HFFc6 (cell line): ENCODE results near the gene ADARB1. TPM values are rescaled to one million over a fixed set of nuclear protein-coding genes. Genes with fewer than 3 reads are reported as not detected.

Source experiments
- DNase-seq: peaks from one replicate; pipeline ENCODE4 v3.0.0-alpha.2; 2018
- H3K27ac Mint-ChIP-seq: 2 replicates; pipeline ENCODE4 v1.8.0; 2020; ENCODE audit warnings: mild to moderate bottlenecking, mixed read lengths
- H3K27me3 Mint-ChIP-seq: 2 replicates; pipeline ENCODE4 v1.8.0; 2021; ENCODE audit warnings: mild to moderate bottlenecking, moderate library complexity, mixed read lengths; ENCODE audit not compliant: insufficient read depth
- H3K36me3 Mint-ChIP-seq: 2 replicates; pipeline ENCODE4 v1.8.0; 2021; ENCODE audit warnings: low read depth, mixed read lengths
- H3K4me1 Mint-ChIP-seq: 2 replicates; pipeline ENCODE4 v1.8.0; 2020; ENCODE audit warnings: low read depth, mixed read lengths
- H3K4me3 Mint-ChIP-seq: 2 replicates; pipeline ENCODE4 v1.8.0; 2020; ENCODE audit warnings: mild to moderate bottlenecking, moderate library complexity, mixed read lengths
- H3K9me3 Mint-ChIP-seq: 2 replicates; pipeline ENCODE4 v1.8.0; 2020; ENCODE audit warnings: mild to moderate bottlenecking, mixed read lengths
- total RNA-seq, 6 experiments: library from RNA; stranded (reverse); fragmentation: NEBNext Ultra II Directional; extraction: Animal tissue kit (Norgen Biotek cat#: 25700); gene quantifications; 2 replicates in 1 of 6; 3 replicates in 5 of 6; pipeline ENCODE4 v1.2.3, GENCODE V29; 2021
- TF ChIP-seq, protein P1 (sequence below): fragments of 200-600 bp; sonication (generic); IDR thresholded peaks from 2 replicates; pipeline ENCODE4 v1.5.0; 2021; ENCODE audit warnings: antibody characterized with exemption, mild to moderate bottlenecking

ADARB1 gene
- total RNA-seq, 6 experiments from 2014 or later = 1.7 to 3.2 (median 2.2) TPM

DNA sequence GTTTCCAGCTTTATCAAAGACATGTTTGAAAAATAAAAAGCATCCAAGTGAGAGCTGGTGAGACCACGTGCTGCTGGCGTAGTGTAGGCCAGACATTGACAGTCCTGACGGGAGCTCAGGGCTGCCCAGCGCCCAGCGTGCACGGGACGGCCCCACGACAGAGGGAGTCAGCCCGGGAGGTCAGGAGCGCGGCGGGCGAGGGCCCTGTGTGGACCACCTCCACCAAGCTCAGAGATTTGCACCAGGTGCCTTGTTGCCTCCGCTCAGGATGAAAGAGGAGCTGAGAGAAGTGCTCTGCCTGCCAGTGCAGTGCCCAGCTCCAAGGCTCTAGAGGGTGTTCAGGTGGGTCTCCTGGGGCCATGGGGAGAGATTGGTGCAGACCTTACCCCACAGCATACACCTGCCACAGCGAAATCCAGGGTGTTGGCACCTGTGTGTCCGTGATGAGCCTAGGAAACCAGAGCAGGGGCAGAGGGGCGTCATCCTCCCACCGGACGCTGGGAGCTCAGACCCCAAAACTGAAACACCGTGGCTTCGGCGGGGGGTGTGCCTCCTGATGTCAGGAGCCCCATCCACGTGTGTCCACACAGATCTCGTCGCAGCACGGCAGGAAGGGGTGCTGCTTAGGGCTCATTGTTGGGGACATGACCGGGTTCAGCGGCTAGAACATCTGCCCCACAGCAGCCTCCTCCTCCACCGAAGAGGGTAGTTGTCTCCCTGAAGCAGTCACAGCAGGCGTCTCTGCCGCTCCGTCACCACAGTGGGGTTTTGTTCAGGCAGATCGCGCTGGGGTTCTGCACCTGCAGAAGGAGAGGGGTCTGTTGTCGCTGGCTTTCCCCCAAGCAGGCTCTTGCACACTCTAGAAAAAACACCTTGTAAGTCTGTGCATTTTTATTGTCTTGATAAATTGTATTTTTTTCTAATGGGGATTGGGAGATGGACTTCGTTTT is 149.1 kb downstream of the ADARB1 start:
- Mint-ChIP-seq H3K36me3 (peaks cover 2% of the 10 kb centered on the region), H3K4me1 (peaks cover 31% of the 10 kb centered on the region), H3K4me3 (no peak overlapping the region), H3K27me3 (peaks cover 19% of the 10 kb centered on the region), H3K27ac (no peak overlapping the region), H3K9me3 (no peaks in the 10 kb centered on the region)
- DNase-seq = no peak
- TF ChIP-seq, protein P1, sequence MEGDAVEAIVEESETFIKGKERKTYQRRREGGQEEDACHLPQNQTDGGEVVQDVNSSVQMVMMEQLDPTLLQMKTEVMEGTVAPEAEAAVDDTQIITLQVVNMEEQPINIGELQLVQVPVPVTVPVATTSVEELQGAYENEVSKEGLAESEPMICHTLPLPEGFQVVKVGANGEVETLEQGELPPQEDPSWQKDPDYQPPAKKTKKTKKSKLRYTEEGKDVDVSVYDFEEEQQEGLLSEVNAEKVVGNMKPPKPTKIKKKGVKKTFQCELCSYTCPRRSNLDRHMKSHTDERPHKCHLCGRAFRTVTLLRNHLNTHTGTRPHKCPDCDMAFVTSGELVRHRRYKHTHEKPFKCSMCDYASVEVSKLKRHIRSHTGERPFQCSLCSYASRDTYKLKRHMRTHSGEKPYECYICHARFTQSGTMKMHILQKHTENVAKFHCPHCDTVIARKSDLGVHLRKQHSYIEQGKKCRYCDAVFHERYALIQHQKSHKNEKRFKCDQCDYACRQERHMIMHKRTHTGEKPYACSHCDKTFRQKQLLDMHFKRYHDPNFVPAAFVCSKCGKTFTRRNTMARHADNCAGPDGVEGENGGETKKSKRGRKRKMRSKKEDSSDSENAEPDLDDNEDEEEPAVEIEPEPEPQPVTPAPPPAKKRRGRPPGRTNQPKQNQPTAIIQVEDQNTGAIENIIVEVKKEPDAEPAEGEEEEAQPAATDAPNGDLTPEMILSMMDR = no peak

DNA sequence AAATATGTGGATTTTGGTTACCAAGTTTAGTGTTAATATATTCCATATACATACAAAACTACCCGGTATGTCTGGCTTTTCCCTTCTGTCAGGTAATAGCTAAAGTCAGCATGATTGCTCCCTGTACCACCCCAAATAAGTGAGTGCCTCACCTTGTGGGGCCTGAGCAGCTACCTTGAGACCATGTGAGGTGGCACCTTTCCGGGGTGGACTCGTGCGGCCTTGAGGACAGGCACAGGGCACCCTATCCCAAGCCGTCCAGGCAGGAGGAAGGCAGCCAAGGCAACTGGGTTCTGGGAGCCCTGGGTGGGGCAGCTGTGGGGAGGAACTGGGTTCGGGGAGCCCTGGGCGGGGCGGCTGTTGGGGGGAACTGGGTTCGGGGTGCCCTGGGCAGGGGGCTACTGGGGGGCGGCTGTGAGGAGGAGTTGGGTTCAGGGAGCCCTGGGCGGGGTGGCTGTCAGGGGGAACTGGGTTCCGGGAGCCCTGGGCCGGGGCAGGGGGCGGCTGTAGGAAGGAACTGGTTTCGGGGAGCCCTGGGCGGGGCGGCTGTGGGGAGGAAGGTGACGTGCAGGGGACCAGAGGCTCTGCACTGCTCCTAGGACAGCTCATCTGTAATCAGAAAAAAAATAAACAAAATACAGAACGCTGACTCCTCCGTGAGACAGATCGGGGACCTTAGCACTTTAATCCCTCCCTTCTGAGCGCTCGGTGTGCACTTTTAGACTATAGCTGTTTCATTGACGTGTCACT is 150.0 kb downstream of the ADARB1 start:
- TF ChIP-seq, protein P1 = no peak
- H3K4me3 Mint-ChIP-seq = no peak overlapping the region
- no peaks in the 10 kb centered on the region for H3K9me3 Mint-ChIP-seq
- peaks cover 19% of the 10 kb centered on the region for H3K27me3 Mint-ChIP-seq
- no peak for DNase-seq
- H3K27ac Mint-ChIP-seq = no peak overlapping the region
- H3K36me3 Mint-ChIP-seq = no peaks in the 10 kb centered on the region
- H3K4me1 Mint-ChIP-seq = peaks cover 37% of the 10 kb centered on the region

DNA sequence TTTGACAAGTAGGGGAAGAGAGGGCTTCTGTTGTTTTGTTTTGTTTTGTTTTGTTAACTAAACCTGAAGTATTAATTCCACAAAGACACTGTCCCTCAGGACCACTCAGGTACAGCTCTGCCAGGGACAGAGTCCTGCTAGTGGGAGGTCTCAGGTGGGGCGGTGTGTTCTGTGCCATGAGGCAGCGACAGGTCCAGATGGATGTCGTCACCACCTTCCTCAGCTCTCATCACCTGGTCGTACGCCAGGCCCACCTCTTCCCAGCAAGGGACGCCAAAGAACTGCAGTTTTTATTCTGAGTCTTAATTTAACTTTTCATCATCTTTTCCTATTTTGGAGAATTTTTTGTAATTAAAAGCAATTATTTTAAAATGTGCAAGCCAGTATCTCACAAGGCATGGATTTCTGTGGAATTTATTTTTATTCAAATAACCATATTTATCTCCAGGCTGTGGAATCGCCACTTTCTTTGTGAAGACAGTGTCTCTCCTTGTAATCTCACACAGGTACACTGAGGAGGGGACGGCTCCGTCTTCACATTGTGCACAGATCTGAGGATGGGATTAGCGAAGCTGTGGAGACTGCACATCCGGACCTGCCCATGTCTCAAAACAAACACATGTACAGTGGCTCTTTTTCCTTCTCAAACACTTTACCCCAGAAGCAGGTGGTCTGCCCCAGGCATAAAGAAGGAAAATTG is 150.8 kb downstream of the ADARB1 start:
- Mint-ChIP-seq H3K36me3 (no peaks in the 10 kb centered on the region), H3K27me3 (peaks cover 21% of the 10 kb centered on the region), H3K4me3 (no peak overlapping the region), H3K27ac (no peak overlapping the region), H3K4me1 (peaks cover 37% of the 10 kb centered on the region), H3K9me3 (no peaks in the 10 kb centered on the region)
- DNase-seq = no peak
- TF ChIP-seq, protein P1 = no peak

DNA sequence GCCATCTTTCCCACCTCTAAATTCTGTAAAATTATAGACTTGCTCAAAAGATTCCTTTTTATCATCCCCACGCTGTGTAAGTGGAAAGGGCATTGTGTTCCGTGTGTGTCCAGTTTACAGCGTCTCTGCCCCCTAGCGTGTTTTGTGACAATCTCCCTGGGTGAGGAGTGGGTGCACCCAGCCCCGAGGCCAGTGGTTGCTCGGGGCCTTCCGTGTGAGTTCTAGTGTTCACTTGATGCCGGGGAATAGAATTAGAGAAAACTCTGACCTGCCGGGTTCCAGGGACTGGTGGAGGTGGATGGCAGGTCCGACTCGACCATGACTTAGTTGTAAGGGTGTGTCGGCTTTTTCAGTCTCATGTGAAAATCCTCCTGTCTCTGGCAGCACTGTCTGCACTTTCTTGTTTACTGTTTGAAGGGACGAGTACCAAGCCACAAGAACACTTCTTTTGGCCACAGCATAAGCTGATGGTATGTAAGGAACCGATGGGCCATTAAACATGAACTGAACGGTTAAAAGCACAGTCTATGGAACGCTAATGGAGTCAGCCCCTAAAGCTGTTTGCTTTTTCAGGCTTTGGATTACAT is 151.5 kb downstream of the ADARB1 start:
- DNase-seq = no peak
- Mint-ChIP-seq H3K27ac (no peak overlapping the region), H3K4me3 (no peak overlapping the region), H3K4me1 (peaks cover 37% of the 10 kb centered on the region), H3K36me3 (no peaks in the 10 kb centered on the region), H3K27me3 (peaks cover 21% of the 10 kb centered on the region), H3K9me3 (no peaks in the 10 kb centered on the region)
- TF ChIP-seq, protein P1 = no peak
